Keratinocyte (primary cell): ENCODE data around the gene HCRTR1. TPM values are rescaled to one million over a fixed set of nuclear protein-coding genes. Genes with fewer than 3 reads are reported as not detected.

Experiments used
- DNase-seq: peaks from one replicate; pipeline ENCODE4 v3.0.0-alpha.2; 2011; ENCODE audit warnings: low read depth, missing footprints, low spot score
- FAIRE-seq: peaks from 2 replicates; lab custom pipeline; 2011; peaks lifted over from hg19 to GRCh38; lab: Jason Lieb, UNC
- H2AFZ ChIP-seq: 2 replicates; pipeline ENCODE4 v1.6.0; 2012; ENCODE audit warnings: low read length, control low read depth, inconsistent platforms; ENCODE audit not compliant: control insufficient read depth
- H3K27ac ChIP-seq: 2 replicates; pipeline ENCODE4 v1.5.1; 2011; ENCODE audit warnings: low read length; ENCODE audit not compliant: control insufficient read depth, insufficient read depth
- H3K27me3 ChIP-seq: 3 replicates; pipeline ENCODE4 v1.6.0; 2011; ENCODE audit warnings: low read length; ENCODE audit not compliant: control insufficient read depth, insufficient read depth; ENCODE audit errors: extremely low read depth
- H3K36me3 ChIP-seq, 2 experiments: 2 replicates in 1 of 2; 3 replicates in 1 of 2; pipeline ENCODE4 v1.5.1; 2011; ENCODE audit warnings: low read length in 2 of 2, mild to moderate bottlenecking in 1 of 2; ENCODE audit not compliant: control insufficient read depth in 2 of 2, insufficient read depth in 2 of 2; ENCODE audit errors: extremely low read depth in 1 of 2
- H3K4me1 ChIP-seq: 3 replicates; pipeline ENCODE4 v1.5.1; 2011; ENCODE audit warnings: low read length; ENCODE audit not compliant: control insufficient read depth, insufficient read depth; ENCODE audit errors: extremely low read depth
- H3K4me2 ChIP-seq: 3 replicates; pipeline ENCODE4 v1.6.0; 2011; ENCODE audit warnings: low read depth, low read length; ENCODE audit not compliant: control insufficient read depth, insufficient read depth; ENCODE audit errors: extremely low read depth
- H3K4me3 ChIP-seq, 3 experiments: fragments of 200-600 bp in 1 of 3; sonication (generic) in 1 of 3; 2 replicates in 2 of 3; 3 replicates in 1 of 3; pipeline ENCODE4 v1.5.1; 2011 to 2016; ENCODE audit warnings: low read length in 3 of 3, mild to moderate bottlenecking in 3 of 3, control low read depth in 2 of 3, inconsistent platforms in 1 of 3, low read depth in 1 of 3, mixed read lengths in 1 of 3, mixed run types in 1 of 3, moderate library complexity in 1 of 3; ENCODE audit not compliant: control insufficient read depth in 2 of 3, insufficient read depth in 2 of 3; ENCODE audit errors: extremely low read depth in 1 of 3
- H3K79me2 ChIP-seq: 2 replicates; pipeline ENCODE4 v1.6.0; 2012; ENCODE audit warnings: low read length; ENCODE audit not compliant: control insufficient read depth, insufficient read depth
- H3K9ac ChIP-seq: 3 replicates; pipeline ENCODE4 v1.6.0; 2011; ENCODE audit warnings: low read length; ENCODE audit not compliant: control insufficient read depth, insufficient read depth; ENCODE audit errors: extremely low read depth
- H3K9me1 ChIP-seq: 3 replicates; pipeline ENCODE4 v1.6.0; 2011; ENCODE audit warnings: low read length; ENCODE audit not compliant: control insufficient read depth, insufficient read depth; ENCODE audit errors: extremely low read depth
- H3K9me3 ChIP-seq: 2 replicates; pipeline ENCODE4 v1.5.1; 2012; ENCODE audit warnings: low read depth, low read length; ENCODE audit not compliant: control insufficient read depth
- H4K20me1 ChIP-seq: 3 replicates; pipeline ENCODE4 v1.6.0; 2011; ENCODE audit warnings: low read length; ENCODE audit not compliant: control insufficient read depth, insufficient read depth; ENCODE audit errors: extremely low read depth
- CTCF ChIP-seq, 3 experiments: IDR thresholded peaks in 1 of 3; conservative IDR thresholded peaks in 1 of 3; optimal IDR thresholded peaks in 1 of 3; 2 replicates in 2 of 3; 3 replicates in 1 of 3; pipeline versions ENCODE3 to v1.5.1; 2011; ENCODE audit warnings: low read length in 3 of 3, mild to moderate bottlenecking in 3 of 3, moderate library complexity in 2 of 3, control low read depth in 1 of 3, inconsistent platforms in 1 of 3; ENCODE audit not compliant: insufficient read depth in 2 of 3; ENCODE audit errors: extremely low read depth in 1 of 3
- EZH2 ChIP-seq: IDR thresholded peaks from one replicate; pipeline ENCODE4 v1.6.1; 2012; ENCODE audit warnings: inconsistent platforms, mild to moderate bottlenecking, low read length, moderate library complexity
- dilution Hi-C: fragments of 300-500 bp; cut with MboI; formaldehyde crosslinking; loops from one replicate; pipeline ENCODE4 v1.7.0; 2020; ENCODE audit warnings: low sequenced_read_pairs; ENCODE audit not compliant: extremely low pct_ligation_motif_present
- polyA plus RNA-seq, 5 experiments: library from polyadenylated mRNA; depleted of rRNA in 3 of 5; stranded (reverse) in 3 of 5; stranded (forward) in 1 of 5; unstranded in 1 of 5; fragments of >200 nt; gene quantifications; 1 replicate in 1 of 5; 2 replicates in 3 of 5; 3 replicates in 1 of 5; pipeline versions ENCODE4 v1.2.1 to v1.2.3, GENCODE V29; 2011 to 2012; ENCODE audit warnings: missing spikeins in 2 of 5, low read depth in 1 of 5, low replicate concordance in 1 of 5

The HCRTR1 gene
- polyA plus RNA-seq, 1 donor (not counting 4 experiments of a cell fraction or from before 2014, with no cell fraction given) = not detected

GRCh38 chr1:31671147-31671546, 53.7 kb downstream of the HCRTR1 start:
- H3K27me3 ChIP-seq = no peaks in the 10 kb centered on the region
- peak overlapping the region; percentile 9 for H3K9ac ChIP-seq
- no peak for FAIRE-seq
- no peak overlapping the region for H2AFZ ChIP-seq
- DNase-seq = no peak
- TF ChIP-seq CTCF (optimal IDR thresholded peaks at IDR 0.05 in 1 of 3, IDR thresholded peaks at IDR 0.05 in 1 of 3, conservative IDR thresholded peaks at IDR 0.05 in 1 of 3; ENCODE audit: extremely low read depth in 1 of 3, insufficient read depth in 2 of 3, low read length in 3 of 3) (no peak), EZH2 (no peak)
- H3K9me1 ChIP-seq = peaks cover 3% of the 10 kb centered on the region
- no peaks in the 10 kb centered on the region for H4K20me1 ChIP-seq
- no peaks in the 10 kb centered on the region for H3K9me3 ChIP-seq
- no peak overlapping the region for H3K4me3 ChIP-seq
- dilution Hi-C loops = no loop called here
- peaks cover 14 to 44% of the 10 kb centered on the region in 2 experiments for H3K36me3 ChIP-seq
- H3K4me1 ChIP-seq = peaks cover 41% of the 10 kb centered on the region
- H3K27ac ChIP-seq = no peak overlapping the region
- no peaks in the 10 kb centered on the region for H3K79me2 ChIP-seq
- H3K4me2 ChIP-seq = no peak overlapping the region

- DNase-seq (no peak), FAIRE-seq (no peak)
- H3K27me3 ChIP-seq = no peaks in the 10 kb centered on the region
- H3K4me2 ChIP-seq = no peak overlapping the region
- H3K36me3 ChIP-seq = peaks cover 14 to 47% of the 10 kb centered on the region in 2 experiments
- H3K4me1 ChIP-seq = peaks cover 35% of the 10 kb centered on the region
- dilution Hi-C loops = no loop called here
- H3K27ac ChIP-seq = no peak overlapping the region
- no peak overlapping the region for H3K9ac ChIP-seq
- no peak for TF ChIP-seq CTCF (optimal IDR thresholded peaks at IDR 0.05 in 1 of 3, IDR thresholded peaks at IDR 0.05 in 1 of 3, conservative IDR thresholded peaks at IDR 0.05 in 1 of 3; ENCODE audit: extremely low read depth in 1 of 3, insufficient read depth in 2 of 3, low read length in 3 of 3)
- no peak for TF ChIP-seq EZH2
- no peaks in the 10 kb centered on the region for H3K9me3 ChIP-seq
- no peak overlapping the region for H3K4me3 ChIP-seq
- no peaks in the 10 kb centered on the region for H3K79me2 ChIP-seq
- H4K20me1 ChIP-seq = no peaks in the 10 kb centered on the region
- H3K9me1 ChIP-seq = peaks cover 3% of the 10 kb centered on the region
- H2AFZ ChIP-seq = no peak overlapping the region
Observed at GRCh38 chr1:31671561-31672201, 54.2 kb downstream of the HCRTR1 start.
